Coronary artery (tissue), 2 donors: ENCODE data around the gene USP16.
"Not testable (repeated sequence)": the region's sequence is repeated elsewhere in the genome, so short reads cannot be mapped to it uniquely, and the experiment has no call there.

ENCODE experiments used
- DNase-seq: peaks from one replicate; pipeline ENCODE4 v3.0.0-alpha.2; 2017; ENCODE audit warnings: low spot score
- H3K27ac ChIP-seq, 2 donors: fragments of 200-600 bp; sonication (generic); one replicate each; pipeline ENCODE4 v1.5.1; 2016 to 2019
- H3K4me3 ChIP-seq: fragments of 200-600 bp; sonication (generic); 2 replicates; pipeline ENCODE4 v1.5.1; 2016; ENCODE audit warnings: mild to moderate bottlenecking, moderate library complexity
- TF ChIP-seq, protein P1 (sequence below): fragments of 200-600 bp; sonication (generic); IDR thresholded peaks from one replicate; pipeline ENCODE4 v1.5.1; 2019; ENCODE audit warnings: antibody characterized with exemption

USP16 gene

DNA sequence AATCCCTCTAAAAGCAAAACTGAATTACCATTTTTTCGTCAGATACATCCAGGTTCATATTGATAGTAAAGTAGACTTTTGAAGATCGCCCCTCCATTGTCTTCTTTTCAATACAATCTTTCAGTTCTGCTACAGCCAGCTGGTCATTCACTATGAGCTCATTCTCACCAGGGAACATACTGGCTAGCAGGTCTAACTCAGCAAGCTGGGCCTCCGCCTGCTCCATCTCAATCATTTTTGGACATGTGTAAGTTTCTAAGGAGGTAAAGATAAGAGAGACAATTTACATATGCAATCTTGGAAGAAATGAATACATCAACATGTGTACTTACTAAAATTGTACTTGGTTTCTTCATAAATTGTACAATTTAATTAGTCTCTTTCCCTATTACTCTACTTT is 16.1 kb upstream of the USP16 start:
- no peak for DNase-seq
- Histone ChIP-seq H3K4me3 (no peak overlapping the region), H3K27ac (no peak overlapping the region)
- TF ChIP-seq, protein P1, sequence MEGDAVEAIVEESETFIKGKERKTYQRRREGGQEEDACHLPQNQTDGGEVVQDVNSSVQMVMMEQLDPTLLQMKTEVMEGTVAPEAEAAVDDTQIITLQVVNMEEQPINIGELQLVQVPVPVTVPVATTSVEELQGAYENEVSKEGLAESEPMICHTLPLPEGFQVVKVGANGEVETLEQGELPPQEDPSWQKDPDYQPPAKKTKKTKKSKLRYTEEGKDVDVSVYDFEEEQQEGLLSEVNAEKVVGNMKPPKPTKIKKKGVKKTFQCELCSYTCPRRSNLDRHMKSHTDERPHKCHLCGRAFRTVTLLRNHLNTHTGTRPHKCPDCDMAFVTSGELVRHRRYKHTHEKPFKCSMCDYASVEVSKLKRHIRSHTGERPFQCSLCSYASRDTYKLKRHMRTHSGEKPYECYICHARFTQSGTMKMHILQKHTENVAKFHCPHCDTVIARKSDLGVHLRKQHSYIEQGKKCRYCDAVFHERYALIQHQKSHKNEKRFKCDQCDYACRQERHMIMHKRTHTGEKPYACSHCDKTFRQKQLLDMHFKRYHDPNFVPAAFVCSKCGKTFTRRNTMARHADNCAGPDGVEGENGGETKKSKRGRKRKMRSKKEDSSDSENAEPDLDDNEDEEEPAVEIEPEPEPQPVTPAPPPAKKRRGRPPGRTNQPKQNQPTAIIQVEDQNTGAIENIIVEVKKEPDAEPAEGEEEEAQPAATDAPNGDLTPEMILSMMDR = no peak

DNA sequence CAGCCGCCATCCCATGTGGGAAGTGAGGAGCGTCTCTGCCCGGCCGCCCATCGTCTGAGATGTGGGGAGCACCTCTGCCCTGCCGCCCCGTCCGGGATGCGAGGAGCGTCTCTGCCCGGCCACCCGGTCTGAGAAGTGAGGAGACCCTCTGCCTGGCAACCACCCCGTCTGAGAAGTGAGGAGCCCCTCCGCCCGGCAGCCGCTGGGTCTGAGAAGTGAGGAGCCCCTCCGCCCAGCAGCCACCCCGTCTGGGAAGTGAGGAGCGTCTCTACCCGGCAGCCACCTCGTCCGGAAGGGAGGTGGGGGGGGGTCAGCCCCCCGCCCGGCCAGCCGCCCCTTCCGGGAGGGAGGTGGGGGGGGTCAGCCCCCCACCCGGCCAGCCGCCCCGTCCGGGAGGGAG is 13.2 kb upstream of the USP16 start:
- H3K27ac ChIP-seq, H3K4me3 ChIP-seq, DNase-seq: not testable (repeated sequence)

DNA sequence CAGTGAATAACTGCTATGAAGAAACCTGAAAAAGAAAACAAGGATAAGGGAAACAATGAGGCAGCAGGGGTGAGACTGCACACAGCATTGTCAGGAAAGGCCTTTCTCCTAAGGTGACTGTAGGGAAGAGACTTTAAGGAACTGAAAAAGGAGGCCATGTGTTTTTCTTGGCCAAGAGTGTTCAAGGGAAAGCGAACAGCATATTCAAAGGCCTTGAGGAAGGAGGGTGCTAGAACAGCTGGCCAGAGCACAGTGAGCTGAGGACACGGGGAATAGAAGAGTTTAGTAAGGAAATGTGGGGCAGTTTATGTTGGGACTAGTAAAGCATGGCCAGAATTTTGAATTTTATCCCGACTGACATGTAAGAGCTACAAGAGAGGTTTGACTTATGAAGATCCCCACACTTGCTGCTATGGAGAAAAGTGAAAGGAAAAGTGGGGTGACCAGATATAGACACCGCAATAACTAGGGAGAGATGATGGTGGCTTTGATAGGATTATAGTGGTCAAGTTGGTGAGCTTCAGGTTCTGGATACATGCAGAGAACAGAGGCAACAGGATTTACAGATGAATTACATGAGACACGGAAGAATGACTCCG is 6.7 kb upstream of the USP16 start:
- H3K4me3 ChIP-seq = peak overlapping the region; percentile 87
- no peak for DNase-seq
- H3K27ac ChIP-seq = no peak overlapping the region
- TF ChIP-seq, protein P1 = no peak

DNA sequence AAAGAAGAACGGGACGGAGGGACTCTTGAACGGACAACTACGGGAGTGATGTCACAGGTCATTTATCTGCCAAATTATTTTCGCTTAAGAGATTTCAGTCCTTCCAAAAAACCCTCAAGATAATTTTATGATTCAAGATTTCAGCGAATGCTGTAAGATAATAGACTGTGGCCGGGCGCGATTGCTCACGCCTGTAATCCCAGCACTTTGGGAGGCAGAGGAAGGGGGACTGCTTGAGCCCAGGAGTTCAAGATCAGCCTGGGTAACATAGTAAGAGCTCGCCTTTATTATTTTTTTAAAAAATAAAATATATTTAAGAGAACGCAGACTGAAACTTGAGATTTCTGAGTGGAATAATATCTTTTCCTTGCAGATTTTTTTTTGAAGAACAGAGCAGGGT is 5.9 kb upstream of the USP16 start:
- Histone ChIP-seq H3K27ac (peak overlapping the region; percentile 31 to 81), H3K4me3 (peak overlapping the region; percentile 87)
- TF ChIP-seq, protein P1 = no peak
- DNase-seq = no peak

DNA sequence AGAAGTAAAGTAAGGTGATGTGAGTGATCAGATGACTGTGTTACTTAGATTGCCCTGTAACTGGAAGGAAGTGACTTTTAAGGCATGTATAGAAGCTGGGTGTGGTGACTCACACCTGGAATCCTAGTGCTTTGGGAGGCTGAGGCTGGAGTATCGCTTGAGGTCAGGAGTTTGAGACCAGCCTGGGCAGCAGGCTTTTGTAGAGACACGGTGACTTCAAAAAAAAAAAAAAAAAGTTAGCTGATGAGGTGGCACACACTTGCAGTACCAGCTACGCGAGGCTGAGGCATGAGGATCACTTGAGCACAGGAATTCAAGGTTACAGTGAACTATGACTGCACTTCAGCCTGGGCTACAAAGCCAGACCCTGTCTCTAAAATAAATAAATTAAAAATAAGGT is 2.3 kb upstream of the USP16 start:
- DNase-seq = no peak
- TF ChIP-seq, protein P1 = no peak
- H3K4me3 ChIP-seq = no peak overlapping the region
- no peak overlapping the region for H3K27ac ChIP-seq

DNA sequence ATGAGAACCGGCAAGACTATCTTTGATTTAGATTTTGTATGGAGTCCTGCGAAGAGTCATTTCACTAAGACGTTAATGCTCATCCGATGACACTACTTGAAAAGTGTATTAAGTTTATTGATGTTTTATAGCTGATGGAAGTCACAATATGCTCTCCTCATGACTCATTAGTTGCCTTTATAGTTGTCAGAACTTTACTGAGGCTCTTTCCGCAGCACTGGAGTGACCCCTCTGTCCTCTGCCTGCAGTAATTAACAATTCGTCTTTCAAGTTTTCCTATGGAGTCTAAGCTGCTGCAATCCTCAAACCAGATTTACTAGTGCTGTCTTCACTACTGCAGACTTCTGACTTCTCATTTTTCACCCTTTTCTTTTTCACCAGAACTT is 853 bp downstream of the USP16 start:
- no peak for DNase-seq
- TF ChIP-seq, protein P1 = no peak
- peak overlapping the region; percentile 98 to 99 for H3K27ac ChIP-seq
- H3K4me3 ChIP-seq = peak overlapping the region; percentile 86

DNA sequence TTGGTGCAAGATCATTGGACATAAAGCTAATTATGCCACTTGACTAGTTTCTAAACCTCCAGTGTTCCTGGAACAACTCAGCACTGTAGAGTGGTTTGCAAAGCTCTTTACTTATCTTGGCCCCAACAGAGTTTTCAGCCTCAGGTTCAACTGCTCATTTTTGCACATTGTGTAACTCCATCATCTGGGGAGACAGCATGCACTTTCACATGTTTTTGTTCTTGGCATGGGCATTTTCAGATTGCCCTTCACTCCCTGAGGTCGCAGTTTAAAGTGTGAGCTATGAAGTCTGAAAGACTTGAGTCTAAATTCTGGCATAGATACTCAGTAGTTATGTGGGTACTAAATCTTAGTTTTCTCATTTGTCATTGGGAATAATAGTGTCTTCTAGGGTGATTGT is 5.1 kb downstream of the USP16 start:
- TF ChIP-seq, protein P1 = no peak
- DNase-seq = no peak
- Histone ChIP-seq H3K4me3 (no peak overlapping the region), H3K27ac (no peak overlapping the region)

DNA sequence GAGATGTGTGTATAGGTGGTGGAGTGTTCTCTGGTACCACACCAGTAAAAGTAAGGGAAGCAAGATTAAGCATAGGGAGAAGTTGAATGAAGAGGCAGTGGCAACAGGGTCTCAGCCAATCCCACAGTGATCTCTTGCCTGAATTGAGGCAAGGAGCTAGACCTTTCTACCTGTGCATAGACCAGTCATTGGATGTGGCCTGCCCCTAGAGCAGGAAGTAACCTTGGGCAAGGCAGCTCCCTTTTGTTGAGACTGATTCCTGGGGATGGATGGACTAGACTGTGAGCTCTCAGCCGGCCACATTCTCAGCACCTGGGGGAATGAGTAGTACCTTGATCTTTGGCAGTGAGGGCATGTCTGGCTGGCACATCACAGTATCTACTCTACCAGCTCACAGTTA is 6.4 kb downstream of the USP16 start:
- no peak for DNase-seq
- TF ChIP-seq, protein P1 = no peak
- Histone ChIP-seq H3K4me3 (no peak overlapping the region), H3K27ac (no peak overlapping the region)
